ENCODE measurements around the gene RARB.

RARB gene

DNA sequence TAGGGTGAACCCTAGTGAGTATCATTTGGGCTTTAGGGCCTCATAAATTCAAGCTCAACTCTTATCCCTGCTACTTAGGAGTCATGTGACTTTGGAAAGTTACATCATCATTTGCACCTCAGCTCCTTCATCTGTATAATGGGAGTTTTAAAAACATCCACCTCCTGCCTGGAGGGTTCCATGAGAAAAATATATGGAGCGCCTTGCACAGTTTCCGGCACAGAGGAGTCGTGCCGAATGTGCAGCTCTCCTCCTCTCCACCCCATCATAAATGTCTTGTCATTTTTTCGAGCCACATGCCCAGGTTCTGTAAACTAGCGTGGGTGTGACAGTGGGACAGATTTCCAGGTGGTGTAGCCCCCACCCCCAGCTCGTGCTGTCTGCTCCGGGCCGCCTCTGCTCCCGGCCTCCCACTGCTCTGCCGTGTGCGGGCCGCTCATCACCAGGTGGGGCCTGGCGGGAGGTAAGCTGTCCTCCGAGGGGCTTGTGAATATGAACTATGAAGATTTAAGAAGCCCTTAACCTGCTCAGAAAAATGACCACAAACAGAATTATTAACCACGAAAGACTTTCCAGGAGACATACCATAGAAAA is 146.2 kb downstream of the RARB start:
- DNase-seq, result no peak

GRCh38 chr3:25575001-25575400 is 146.9 kb downstream of the RARB start:
- DNase-seq, result no peak

DNA sequence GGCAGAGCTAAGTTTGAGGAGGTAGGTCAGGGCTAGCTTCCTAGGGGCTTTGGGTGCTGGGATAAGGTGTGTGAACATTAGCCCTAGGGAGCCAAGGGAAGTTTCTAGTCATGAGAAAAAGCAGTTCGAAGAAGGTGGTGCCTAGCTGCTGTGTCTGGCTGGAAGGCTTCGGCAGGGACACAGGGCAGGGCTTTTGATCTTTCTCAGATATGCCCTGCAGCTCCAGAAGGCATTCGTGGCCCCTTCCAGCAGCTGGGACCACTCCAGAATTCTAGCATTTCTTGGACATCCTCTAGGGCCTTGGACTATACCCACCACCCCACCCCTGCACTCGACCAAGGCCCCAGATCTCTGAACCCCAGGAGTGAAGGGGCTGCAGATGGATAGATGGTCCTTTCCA is 148.1 kb downstream of the RARB start:
- DNase-seq, result no peak

- DNase-seq, result no peak
These were observed 148.9 kb downstream of the RARB start for GRCh38 chr3:25576831-25577454.

GRCh38 chr3:25578059-25578458 is 150.0 kb downstream of the RARB start:
- no peak for DNase-seq

DNA sequence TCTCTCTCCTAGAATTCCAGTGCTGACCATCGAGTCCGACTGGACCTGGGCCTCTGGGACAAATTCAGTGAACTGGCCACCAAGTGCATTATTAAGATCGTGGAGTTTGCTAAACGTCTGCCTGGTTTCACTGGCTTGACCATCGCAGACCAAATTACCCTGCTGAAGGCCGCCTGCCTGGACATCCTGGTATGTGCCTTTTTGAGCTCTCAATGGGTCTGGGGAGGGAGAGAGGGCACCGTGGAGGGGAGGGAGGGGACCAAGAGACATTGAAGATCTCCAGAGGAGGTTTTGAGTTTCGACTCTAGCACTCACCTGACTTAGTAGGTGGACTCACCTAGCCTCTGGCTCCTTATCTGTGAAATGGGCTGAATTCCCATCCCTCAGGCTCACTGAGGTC is 152.5 kb downstream of the RARB start:
- no peak for DNase-seq

- no peak for DNase-seq
These were observed 153.3 kb downstream of the RARB start for GRCh38 chr3:25581335-25581734.

- no peak for DNase-seq
These were observed 153.8 kb downstream of the RARB start for GRCh38 chr3:25581823-25582222.

GRCh38 chr3:25582242-25582641 is 154.2 kb downstream of the RARB start:
- no peak for DNase-seq

DNA sequence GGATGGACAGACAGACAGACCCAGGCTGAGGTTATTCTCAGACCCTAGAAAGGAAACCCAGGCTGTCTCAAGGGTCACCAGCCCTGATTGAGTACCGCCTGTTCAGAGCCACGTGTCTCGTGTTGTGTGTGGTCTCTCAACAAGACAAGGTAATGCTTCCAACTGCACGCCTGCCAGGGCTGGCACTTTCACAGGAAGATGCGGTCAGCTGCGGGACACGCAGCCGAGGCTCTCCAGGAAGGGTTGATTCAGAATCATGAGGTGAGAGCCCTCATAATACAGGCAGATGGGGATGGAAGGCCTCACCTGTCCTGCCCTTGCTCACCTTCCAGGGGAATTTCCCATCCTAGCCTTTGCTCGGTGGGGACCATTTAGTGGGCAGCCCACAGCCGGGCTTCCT is 155.3 kb downstream of the RARB start:
- no peak for DNase-seq

DNA sequence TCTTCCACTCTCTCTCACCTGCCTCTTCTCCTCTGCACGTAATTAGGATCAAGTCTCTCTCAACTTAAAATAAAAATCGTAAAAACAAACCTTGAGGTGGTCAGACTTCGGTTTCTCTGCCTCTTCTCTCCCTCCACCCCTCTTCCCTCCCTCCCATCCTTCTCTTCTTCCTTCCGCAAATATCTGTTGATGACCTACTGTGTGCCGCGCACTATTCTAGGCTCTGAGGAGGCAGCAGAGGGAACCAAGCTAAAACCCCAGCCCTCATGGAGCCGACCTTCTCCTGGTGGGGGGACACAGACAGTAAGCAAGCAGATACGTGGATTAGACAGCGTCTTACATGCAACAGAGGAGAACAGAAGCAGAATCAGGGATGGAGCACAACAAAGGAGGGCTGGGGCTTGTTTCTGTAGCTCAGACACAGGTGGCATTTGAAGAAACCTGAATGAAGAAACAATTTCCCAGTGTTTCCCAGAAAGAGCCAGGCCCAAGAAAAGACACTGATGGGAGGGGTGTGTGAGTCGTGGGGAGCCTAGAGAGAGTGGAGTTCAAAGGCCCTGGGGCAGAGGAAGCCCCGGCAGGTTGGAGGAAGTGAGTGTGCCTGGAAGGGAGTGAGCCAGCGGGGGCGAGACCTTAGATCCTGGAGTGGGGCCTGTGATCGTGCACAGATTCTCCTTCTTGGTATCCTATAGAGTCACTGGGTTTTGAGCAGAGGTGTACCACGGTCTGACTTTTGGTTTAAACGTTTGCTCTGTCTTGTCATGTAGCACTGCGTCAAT is 156.1 kb downstream of the RARB start:
- DNase-seq, result no peak

- DNase-seq, result no peak
These were observed 157.5 kb downstream of the RARB start for GRCh38 chr3:25585361-25586166.

- no peak for DNase-seq
These were observed 158.1 kb downstream of the RARB start for GRCh38 chr3:25586167-25586505.

DNA sequence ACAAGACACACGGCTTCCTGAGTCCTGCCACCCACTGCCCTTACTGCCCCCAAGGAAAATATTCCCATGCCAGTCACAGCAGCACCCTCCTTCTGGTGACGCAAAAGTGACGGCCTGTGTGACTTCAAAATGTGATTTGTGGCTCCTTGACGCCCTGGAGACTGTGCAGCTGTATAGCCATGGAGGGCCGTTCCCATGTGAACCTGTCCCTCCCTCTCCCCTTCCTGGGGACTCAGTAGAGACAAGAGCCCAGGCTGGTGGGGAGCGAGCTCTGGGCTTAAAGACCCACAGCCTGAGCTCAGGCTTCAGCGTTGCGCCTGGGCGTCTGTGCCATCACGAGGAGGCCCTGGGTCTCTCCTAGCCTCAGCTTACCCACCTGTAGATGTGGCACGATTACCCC is 158.5 kb downstream of the RARB start:
- no peak for DNase-seq

GRCh38 chr3:25587094-25587493 is 159.0 kb downstream of the RARB start:
- no peak for DNase-seq

DNA sequence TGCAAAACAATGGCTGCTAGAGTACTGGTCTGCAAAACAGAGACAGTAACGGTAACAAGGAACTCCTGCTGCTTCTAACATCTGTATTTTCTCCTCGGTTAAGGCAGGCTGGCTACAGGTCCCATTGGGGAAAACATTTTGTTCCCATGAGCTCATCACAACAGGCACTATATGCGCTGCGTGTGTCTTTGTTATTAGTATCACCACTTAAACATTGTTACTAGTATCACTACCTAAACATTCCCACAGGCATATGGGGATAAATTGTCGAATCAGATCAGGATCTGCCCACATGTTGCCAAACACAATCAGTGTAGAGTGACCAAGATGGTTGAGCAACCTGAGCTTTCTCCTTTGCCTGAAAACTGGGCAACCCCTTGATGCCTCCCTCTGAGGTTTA is 159.5 kb downstream of the RARB start:
- DNase-seq, result no peak

GRCh38 chr3:25587975-25588374 is 159.9 kb downstream of the RARB start:
- DNase-seq, result no peak

DNA sequence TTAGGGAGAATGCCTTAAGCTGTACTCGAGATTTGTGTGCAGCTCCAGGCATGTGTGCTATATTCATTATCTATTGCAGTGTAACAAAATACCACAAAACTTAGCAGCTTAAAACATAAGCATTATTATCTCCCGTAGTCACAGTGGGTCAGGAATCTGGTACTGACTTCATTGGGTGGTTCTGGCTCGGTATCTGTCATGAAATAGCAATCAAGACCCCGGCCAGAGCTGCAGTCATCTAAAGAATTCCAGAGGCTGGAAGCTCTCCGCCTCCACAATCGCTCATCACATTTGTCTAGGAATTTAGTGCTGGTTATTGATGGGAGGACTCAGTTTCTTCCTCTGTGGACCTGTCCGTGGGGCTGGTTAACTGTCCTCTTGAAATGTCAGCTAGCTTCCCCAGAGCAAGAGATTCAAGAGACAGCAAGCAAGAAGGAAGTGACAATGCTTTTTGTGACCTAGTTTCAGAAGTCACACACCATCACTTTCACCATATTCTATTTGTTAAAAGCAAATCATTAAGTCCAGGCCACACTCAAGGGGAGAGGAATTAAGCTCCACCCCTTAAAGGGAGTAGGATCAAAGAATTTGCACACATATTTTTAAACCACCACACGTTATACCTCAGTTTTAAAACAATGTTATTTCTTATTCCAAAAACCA is 160.5 kb downstream of the RARB start:
- no peak for DNase-seq

GRCh38 chr3:25589104-25589782 is 161.2 kb downstream of the RARB start:
- DNase-seq, result no peak

DNA sequence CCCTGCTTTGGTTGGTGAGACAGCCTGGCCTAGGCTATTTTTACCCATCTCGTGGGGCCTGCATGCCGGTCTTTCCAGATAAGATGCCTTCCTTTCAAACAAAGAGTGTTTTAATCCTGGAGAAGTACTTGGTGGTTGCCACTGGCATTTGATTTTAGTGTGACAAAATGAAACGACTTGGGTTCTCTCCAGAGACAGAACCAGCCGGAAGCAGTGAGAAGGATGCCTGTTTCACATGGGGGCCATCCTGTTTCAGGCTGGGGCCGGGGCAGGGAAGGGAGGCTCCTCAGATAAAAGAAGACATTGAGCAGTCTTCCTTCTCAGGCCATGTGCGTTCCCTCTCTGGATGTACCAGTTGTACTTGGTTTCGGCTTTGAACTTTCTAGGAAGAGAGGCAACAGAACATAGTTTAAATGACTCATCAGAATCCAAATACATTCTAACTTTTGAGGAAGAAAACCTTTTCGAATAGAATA is 161.8 kb downstream of the RARB start:
- no peak for DNase-seq

DNA sequence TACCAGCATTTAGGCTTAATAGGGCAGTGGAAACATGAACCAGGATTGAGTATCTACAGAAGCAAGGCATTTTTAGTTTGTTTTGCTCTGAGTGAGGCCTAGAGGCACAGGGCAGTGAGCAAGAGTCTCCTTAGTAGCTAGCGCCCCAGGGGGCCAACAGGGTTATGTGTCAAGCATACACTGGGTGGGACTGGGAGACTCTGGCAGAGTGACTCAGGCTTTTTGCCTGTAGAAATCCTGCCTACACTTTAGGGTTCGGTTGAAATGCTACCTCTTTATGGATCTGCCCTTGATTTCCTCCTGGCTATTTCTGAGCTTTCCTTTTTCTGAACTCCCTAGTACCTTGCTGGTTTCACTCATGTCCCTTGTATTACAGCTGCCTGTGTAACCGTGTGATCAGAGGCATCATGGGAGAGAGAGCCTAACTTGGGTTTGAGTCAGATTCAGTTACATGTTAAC is 164.5 kb downstream of the RARB start:
- DNase-seq, result no peak

All from amygdala (tissue), 56 donors.